ENCODE results near the gene TRAF4.
"Not testable (repeated sequence)": the region's sequence is repeated elsewhere in the genome, so short reads cannot be mapped to it uniquely, and the experiment has no call there.

DNA sequence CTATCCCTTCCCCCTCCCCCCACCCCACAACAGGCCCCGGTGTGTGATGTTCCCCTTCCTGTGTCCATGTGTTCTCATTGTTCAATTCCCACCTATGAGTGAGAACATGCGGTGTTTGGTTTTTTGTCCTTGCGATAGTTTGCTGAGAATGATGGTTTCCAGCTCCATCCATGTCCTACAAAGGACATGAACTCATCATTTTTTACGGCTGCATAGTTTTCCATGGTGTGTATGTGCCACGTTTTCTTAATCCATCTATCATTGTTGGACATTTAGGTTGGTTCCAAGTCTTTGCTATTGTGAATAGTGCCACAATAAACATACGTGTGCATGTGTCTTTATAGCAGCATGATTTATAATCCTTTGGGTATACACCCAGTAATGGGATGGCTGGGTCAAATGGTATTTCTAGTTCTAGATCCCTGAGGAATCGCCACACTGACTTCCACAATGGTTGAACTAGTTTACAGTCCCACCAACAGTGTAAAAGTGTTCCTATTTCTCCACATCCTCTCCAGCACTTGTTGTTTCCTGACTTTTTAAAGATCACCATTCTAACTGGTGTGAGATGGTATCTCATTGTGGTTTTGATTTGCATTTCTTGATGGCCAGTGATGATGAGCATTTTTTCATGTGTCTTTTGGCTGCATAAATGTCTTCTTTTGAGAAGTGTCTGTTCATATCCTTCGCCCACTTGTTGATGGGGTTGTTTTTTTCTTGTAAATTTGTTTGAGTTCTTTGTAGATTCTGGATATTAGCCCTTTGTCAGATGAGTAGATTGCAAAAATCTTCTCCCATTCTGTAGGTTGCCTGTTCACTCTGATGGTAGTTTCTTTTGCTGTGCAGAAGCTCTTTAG, 7.7 kb upstream of the TRAF4 start:
- TF ChIP-seq, protein P1, sequence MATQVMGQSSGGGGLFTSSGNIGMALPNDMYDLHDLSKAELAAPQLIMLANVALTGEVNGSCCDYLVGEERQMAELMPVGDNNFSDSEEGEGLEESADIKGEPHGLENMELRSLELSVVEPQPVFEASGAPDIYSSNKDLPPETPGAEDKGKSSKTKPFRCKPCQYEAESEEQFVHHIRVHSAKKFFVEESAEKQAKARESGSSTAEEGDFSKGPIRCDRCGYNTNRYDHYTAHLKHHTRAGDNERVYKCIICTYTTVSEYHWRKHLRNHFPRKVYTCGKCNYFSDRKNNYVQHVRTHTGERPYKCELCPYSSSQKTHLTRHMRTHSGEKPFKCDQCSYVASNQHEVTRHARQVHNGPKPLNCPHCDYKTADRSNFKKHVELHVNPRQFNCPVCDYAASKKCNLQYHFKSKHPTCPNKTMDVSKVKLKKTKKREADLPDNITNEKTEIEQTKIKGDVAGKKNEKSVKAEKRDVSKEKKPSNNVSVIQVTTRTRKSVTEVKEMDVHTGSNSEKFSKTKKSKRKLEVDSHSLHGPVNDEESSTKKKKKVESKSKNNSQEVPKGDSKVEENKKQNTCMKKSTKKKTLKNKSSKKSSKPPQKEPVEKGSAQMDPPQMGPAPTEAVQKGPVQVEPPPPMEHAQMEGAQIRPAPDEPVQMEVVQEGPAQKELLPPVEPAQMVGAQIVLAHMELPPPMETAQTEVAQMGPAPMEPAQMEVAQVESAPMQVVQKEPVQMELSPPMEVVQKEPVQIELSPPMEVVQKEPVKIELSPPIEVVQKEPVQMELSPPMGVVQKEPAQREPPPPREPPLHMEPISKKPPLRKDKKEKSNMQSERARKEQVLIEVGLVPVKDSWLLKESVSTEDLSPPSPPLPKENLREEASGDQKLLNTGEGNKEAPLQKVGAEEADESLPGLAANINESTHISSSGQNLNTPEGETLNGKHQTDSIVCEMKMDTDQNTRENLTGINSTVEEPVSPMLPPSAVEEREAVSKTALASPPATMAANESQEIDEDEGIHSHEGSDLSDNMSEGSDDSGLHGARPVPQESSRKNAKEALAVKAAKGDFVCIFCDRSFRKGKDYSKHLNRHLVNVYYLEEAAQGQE (IDR thresholded peaks at IDR 0.05; ENCODE audit: low read depth, low read length) = not testable (repeated sequence)
- not testable (repeated sequence) for TF ChIP-seq SMAD1 (IDR thresholded peaks at IDR 0.05; ENCODE audit: low read depth, partially characterized antibody); CBX5 (IDR thresholded peaks at IDR 0.05; ENCODE audit: low read depth); MYB (IDR thresholded peaks at IDR 0.05; ENCODE audit: borderline replicate concordance, low read depth, low read length)
- TF ChIP-seq, protein P2, sequence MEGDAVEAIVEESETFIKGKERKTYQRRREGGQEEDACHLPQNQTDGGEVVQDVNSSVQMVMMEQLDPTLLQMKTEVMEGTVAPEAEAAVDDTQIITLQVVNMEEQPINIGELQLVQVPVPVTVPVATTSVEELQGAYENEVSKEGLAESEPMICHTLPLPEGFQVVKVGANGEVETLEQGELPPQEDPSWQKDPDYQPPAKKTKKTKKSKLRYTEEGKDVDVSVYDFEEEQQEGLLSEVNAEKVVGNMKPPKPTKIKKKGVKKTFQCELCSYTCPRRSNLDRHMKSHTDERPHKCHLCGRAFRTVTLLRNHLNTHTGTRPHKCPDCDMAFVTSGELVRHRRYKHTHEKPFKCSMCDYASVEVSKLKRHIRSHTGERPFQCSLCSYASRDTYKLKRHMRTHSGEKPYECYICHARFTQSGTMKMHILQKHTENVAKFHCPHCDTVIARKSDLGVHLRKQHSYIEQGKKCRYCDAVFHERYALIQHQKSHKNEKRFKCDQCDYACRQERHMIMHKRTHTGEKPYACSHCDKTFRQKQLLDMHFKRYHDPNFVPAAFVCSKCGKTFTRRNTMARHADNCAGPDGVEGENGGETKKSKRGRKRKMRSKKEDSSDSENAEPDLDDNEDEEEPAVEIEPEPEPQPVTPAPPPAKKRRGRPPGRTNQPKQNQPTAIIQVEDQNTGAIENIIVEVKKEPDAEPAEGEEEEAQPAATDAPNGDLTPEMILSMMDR (IDR thresholded peaks at IDR 0.05 in 2 of 3, conservative IDR thresholded peaks at IDR 0.05 in 1 of 3; ENCODE audit: control insufficient read depth in 2 of 3, extremely low read depth in 1 of 3, insufficient read depth in 1 of 3, low read depth in 3 of 3, low read length in 3 of 3) = not testable (repeated sequence)
- TF ChIP-seq, protein P3, sequence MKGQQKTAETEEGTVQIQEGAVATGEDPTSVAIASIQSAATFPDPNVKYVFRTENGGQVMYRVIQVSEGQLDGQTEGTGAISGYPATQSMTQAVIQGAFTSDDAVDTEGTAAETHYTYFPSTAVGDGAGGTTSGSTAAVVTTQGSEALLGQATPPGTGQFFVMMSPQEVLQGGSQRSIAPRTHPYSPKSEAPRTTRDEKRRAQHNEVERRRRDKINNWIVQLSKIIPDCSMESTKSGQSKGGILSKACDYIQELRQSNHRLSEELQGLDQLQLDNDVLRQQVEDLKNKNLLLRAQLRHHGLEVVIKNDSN (IDR thresholded peaks at IDR 0.05; ENCODE audit: borderline replicate concordance, extremely low read length, insufficient read depth, low read depth, low read length) = not testable (repeated sequence)
- TF ChIP-seq, protein P4, sequence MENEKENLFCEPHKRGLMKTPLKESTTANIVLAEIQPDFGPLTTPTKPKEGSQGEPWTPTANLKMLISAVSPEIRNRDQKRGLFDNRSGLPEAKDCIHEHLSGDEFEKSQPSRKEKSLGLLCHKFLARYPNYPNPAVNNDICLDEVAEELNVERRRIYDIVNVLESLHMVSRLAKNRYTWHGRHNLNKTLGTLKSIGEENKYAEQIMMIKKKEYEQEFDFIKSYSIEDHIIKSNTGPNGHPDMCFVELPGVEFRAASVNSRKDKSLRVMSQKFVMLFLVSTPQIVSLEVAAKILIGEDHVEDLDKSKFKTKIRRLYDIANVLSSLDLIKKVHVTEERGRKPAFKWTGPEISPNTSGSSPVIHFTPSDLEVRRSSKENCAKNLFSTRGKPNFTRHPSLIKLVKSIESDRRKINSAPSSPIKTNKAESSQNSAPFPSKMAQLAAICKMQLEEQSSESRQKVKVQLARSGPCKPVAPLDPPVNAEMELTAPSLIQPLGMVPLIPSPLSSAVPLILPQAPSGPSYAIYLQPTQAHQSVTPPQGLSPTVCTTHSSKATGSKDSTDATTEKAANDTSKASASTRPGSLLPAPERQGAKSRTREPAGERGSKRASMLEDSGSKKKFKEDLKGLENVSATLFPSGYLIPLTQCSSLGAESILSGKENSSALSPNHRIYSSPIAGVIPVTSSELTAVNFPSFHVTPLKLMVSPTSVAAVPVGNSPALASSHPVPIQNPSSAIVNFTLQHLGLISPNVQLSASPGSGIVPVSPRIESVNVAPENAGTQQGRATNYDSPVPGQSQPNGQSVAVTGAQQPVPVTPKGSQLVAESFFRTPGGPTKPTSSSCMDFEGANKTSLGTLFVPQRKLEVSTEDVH (IDR thresholded peaks at IDR 0.05; ENCODE audit: low read depth, partially characterized antibody) = not testable (repeated sequence)
